GM18505 (cell line): ENCODE results near the gene CCDC117.

Source experiments
- ATAC-seq: cut with Tn5 transposase; IDR thresholded peaks from one replicate; pipeline ENCODE4 v1.9.1; 2021; ENCODE audit not compliant: unreplicated experiment
- POLR2A ChIP-seq: IDR thresholded peaks from 4 replicates; pipeline ENCODE4 v1.6.1; 2011; ENCODE audit warnings: borderline replicate concordance; ENCODE audit not compliant: insufficient read depth, insufficient read length; ENCODE audit errors: extremely low read depth

CCDC117 gene

GRCh38 chr22:28835630-28836189, 63.2 kb downstream of the CCDC117 start:
- no peak for ATAC-seq
- TF ChIP-seq POLR2A, result no peak

GRCh38 chr22:28837640-28838039, 65.1 kb downstream of the CCDC117 start:
- no peak for TF ChIP-seq POLR2A

More at GRCh38 chr22:28837640-28838039, 65.1 kb downstream of the CCDC117 start:
- no peak for ATAC-seq
